Hematopoietic multipotent progenitor cell treated with erythropoietin and hydrocortisone succinate and interleukin-3 and kit ligand, for 15 days (in vitro differentiated cells): ENCODE data around the gene EPHA4.

Experiments
- DNase-seq: peaks from one replicate; pipeline ENCODE4 v3.0.0-alpha.2; 2015; ENCODE audit warnings: low spot score

The EPHA4 gene

DNA sequence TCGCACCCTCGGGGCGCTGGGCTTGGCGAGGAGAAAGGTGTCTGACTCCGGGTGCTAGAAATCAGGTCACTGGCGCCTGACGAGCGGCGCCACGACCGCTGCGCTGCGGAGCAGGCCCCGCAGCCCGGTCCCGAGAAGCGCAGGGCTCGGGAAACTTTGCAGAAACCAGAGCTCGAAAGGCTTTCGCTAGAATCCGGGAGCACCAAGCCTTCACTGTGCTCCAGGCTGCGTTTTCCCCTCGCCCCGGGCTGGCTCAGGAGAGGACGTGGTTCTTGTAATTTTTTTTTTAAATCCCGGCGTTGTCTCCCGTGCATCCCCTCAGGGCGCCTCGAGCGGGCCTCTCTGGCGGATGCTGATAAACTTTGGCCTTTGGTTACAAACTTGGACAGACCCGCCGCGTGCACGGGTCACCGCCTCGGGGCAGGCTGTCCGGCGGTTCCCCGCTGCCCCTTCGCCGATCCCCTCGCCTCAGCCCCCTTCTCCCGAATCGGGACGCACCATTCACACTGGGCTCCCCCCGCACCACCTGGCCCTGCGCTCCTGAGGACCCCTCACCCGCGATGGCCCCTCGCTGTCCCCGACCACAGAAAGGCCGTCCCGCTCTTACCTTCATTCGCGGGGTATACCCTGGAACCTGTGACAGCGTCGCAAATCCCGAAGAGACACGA lies 419 bp downstream of the EPHA4 start:
- no peak for DNase-seq

DNA sequence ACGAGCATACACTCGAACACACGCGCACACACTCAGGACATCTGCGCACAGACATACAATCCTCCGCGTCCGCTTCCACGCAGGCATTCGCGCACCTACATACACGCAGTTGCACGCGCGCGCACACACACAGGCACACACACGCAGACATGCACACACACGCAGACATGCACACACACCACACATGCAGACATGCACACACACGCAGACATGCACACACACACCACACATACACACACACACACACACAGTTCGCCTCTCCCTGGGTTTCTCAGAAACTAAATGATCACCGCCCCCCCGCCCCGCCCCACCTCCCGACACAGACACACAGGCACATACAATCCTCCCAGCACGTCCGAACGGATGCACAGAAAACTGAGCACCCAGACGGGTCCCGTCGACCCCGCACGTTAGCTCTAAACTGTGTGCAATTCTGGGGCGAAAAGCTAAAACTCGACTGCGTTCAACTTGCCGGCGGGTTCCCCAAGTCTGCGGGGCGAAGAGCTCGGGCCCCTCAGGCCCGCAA lies 1.0 kb downstream of the EPHA4 start:
- no peak for DNase-seq

DNA sequence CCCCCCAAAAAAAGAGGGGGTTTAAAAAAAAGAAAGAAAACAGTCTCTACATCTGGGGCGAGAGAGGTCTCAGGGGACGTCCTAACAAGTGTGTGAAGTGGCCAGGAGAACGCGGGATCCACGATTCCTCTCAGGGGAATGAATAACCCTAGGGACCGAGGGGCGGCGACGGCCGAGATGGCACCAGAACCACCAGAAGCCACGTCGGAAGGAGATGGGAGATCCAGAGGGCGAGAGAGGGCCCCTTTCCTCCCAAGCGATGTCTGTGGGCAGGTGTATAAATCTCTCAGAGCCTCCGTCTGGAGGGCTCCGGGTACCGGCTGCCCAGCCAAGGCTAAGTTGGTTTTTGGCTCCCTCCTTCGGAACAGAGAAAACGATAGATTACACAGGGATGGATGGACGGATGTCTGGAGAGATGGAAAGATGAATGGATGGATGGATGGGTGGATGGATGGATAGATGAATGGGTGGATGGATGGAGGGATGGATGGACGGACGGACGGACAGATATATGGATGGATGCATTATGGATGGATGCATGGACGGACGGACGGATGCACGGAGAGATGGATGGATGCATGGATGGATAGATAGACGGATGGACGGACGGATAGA lies 1.7 kb downstream of the EPHA4 start:
- no peak for DNase-seq

DNA sequence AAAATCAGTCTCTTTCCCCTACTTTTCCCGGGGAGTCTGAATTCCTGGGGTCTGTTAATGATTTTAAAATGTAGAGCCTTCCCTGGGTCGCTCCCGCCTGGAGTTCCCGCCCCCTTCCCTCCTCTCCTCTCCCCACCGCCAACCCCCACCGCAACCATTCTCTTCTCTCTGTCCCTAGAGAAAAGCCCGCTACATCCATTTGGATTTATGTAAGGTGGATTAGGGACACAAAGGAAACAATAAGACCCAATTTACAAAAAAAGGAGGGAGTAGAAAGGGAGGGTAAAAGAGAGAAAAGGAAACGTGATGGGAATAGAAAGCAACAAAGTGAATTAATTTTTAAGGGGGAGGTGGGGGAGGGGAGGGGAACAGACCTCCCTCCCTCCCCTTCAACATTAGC lies 2.2 kb downstream of the EPHA4 start:
- DNase-seq: no peak

DNA sequence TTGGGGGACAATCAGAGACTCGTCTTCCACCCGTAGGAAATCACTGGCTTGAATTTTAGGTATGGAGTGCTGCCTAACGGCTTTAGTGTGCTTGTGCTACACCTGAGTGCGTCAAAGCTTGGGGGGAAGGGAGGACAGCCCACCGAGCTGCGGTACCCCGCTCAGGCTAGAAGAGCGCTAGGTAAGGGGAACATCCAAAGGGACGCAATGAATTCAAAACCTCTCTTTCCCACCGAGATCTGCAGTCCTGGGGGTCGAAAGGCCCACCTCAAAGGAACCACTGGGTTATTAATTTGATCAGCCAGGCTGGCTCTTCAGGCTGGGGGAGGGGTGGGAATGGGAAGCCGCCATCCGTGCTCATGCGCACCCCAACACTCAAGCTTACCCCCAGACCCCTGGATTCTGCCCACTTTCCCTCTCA lies 2.7 kb downstream of the EPHA4 start:
- DNase-seq: no peak

DNA sequence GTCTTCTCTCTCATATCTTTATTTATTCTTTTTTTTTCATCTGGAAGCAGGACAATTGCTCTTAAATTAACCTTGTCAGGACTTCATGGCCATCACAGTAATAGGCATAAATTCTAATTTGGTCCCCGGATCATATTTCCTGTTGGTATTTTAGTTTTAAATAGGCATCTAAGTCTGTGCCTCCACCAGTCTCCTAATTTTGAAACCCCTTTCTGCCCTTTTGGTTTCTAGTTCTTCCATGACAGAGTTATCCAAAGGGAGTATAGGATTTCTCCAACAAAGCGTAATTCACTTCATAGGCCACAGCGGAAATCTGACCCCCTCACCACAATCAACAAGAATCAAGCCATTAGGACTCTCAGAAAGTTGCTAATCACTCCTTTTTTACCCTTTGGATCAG lies 3.8 kb downstream of the EPHA4 start:
- DNase-seq: no peak

DNA sequence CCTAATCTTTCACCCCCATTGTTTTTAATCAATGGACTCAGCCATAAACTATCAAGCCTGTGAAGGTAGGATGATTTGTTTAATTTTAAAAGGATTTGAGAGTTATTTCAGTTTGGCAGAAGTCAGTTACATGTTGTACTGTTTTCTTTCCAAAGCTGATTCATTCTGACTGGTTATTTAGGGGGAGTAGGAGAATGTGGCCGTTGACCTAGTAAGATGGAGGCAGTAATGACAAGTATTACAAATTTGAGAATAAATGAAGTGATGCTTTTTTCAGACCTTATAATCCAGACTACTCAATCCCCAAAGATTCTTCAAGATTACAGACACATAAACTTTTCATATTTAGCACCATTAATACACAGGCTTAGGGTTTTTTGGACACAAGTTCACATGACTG lies 4.3 kb downstream of the EPHA4 start:
- no peak for DNase-seq

DNA sequence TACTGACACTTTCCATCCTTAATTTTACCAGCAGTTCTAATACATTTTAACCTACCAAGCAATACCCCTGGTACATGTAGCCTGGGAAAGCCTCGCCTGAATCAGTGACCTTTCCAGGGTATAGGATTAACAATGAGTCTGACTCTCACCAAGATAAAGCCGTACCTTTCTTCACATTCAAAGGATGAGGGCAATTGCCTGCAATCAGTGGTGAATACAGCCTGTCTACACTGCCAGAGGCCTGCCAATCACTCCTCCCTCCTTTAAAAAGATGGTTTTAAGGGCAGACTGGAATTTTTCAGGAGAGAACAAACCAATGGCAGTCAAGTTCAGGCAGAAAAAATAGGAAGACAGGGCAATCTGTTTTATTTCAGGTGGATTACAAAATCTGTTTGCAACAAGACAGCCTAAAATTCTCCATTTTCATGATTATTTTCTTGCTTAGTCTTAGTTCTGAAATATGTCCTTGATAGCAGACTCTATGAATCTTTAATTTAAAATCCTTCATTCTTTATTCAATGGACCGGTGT lies 4.8 kb downstream of the EPHA4 start:
- no peak for DNase-seq

DNA sequence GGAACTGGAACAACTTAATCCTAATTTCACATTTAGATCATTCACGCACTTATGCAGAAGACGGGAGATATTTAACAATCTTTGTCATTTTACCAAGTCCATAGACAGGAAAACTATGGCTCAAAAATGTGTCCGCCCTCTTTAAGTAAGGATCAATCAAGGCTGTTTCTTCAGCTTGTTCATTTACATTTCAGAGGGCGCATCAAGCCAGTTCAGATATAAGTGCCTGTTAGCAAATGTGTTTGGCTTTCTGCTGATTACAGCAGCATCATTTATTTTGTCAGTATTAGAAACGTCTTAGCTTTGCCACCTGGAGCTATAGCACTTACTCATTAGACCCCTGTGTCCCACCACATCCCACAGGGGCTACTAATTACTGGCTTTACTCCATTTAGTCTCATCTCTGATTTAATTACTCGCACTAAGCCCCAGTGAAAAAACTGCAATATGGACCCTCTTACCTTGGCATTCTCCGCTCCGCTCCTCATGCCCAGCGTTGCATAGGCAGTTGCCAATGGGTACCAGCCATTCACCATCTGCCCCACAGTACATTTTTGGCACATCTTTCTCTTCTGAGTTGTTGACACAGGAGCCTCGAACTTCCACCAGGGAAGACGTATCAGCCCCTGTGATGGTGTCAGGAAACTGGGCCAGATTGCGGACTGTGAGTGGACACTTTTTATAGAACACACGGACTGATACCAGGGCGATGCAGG lies 8.7 kb downstream of the EPHA4 start:
- no peak for DNase-seq

DNA sequence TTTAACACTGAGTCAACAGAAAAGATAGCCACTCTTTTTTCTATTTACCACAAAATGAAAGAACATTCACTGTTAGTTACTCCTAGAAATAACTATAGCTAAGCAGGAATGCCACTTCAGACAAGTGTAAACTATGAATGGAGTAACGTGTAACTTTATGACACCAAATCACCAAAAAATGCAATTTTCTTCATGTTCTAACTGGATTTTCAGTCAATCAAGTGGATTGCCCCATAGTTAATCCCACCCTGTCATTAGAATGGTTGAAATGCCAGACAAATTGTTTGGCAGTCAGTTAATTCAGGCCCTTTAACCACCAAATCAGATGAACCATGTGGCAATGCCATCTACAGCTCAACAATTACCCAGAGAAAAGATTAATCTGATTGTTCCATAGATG lies 9.9 kb downstream of the EPHA4 start:
- no peak for DNase-seq

DNA sequence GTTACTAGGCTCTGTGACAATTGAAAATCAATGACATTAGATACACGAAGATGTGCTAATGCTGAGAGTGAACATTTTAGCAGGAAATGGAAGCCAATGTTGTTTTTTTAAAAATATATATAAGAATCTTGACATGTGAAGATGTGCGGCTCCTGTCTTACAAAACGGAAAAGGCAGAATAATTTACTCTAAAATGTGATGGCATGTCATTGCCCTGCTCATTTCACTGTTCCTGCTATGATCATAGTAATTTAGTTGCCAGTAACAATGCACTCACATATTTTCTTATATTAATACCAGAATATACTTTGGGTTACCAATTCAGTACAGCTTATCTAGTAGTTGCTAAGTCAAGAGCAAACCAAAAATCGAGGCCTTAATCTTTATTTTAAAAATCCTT lies 10.3 kb downstream of the EPHA4 start:
- no peak for DNase-seq

DNA sequence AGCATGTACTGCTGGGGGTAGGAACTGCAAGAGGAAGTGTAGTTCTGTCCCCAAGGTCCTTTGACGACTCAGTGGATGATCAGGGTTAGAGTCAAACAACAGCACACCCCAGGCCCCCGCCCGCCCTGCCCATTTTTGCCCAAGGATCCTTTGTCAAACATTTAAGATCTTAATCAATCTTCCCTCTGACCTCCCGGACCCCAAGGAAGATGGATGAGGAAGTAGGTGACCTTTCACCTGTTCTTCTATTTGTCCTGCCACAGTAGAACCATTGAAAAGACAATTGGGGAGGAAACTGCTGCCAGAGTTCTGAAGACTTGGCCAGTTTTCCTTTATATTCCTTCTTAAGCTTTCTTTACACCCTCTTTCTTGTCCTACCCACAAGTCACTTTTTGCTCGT lies 12.1 kb downstream of the EPHA4 start:
- DNase-seq: no peak

DNA sequence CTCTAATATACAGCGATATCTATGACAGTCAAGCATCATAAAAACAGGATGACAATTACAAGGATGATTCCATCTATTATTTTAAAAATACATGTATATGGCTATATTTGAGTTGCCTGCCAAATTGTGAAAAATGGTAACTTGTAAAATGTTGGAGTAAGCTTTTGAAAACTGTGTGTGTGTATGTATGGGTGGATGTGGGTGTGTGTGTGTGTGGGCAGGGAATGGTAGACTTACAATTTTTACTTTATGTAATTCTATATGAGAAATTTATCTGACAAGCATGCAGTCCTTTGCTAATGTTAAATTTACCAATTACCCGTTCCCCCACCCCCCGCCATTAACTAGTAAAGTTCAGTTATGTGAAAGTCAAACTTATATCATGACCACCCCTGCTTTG lies 14.0 kb downstream of the EPHA4 start:
- DNase-seq: no peak

DNA sequence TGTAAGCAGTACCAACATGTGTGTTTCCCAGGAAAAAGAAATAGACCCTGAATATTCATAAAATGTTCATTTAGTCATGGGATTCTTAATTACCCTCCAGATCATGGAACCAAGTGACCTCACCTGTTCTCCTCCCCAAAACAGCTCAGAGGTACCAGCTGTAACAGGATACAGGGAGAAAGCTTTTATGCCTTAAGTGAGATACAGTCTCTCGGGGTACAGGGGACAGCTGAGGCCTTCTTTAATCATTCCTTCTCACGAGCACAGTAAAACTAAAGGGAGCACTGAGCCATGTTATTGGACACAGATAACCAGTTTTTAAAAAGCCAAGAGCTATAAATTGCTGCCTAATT lies 16.6 kb downstream of the EPHA4 start:
- DNase-seq: no peak

DNA sequence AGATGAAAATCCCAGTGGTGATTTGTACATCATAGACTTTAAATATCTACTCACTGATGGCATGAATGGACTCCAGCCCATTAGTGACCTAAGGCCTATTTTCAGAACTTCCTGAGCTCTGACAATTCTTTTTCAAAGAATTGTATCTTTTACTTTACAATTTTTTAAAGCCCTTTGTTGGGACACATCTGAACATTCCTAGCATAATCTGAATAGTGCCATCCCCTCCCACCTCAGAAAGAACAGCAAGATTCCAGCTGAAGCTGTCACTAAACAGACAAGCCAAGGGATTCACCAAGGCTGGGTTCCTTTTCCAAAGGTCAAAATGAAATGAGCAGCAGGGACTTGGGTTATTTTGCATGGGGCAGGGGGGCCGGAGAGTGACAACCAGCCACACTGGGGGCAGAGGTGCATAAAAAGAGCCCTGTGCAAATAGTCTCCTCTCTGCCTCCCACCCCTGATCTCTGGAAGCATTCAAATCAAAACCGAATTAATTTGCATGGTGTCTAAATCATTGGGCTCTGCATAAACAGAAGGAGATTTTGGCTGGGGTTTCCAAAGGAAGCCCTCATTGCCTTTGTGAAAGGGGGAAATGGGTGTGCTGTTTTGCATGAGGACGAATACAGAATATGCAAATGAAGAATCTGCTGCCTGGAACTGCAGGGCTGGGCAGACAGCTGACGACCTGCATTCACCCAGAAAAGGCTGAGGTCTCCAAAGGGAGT lies 17.2 kb downstream of the EPHA4 start:
- DNase-seq: no peak

DNA sequence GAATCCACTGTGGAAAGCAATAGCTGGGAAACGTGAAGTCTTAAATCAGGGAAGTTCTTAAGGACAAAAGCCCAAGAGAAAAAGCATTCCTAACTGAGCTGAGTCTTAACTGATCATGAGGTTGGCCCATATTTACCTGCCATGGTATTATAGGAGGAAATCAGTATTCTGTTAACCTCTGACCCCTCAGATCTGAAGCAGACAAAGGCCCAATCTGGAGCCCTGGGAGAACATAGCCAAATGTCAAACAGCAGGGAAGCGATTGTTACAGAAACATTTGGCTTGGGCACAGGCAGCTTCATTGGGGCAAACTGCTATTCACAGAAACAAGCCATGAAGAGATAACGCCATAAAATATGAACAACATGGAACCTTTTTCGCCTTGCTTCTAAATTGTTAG lies 18.8 kb downstream of the EPHA4 start:
- no peak for DNase-seq

DNA sequence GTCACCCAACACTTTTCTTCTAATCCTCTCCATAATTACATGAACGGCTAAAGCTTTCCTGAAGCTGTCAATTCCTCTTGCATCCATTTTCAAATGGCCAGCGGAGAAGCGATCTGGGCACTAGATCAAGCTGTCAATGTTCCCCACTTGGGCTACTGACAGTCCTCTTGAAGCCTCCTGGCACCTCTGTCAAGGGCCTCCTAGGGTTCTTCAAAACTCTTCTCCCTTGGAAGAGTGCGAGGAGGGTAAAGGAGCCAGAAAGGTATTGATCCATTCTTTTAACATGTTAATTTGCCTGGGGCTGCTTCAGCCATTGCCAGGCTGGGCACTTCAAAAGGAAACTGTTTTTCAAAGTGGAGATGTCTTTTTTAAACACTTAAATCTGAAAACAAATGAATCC lies 19.8 kb downstream of the EPHA4 start:
- no peak for DNase-seq

DNA sequence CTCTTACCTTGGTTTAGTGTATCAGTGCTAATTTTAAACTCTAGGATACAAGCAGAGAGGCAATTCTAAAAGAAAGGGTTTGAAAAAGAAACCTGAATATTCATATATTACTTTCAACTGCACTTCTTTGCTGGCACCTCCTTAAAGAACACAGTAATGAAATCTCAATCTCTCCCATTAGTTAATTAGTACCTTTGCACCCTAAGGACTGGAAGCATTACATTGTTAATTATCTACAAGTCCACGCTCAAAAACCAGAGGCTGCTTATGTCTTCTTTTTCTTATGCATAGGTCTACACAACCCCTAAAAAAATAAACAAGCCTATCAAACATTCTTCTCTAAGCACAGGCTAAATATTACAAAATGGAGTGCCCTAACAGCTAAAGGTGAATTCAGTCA lies 20.2 kb downstream of the EPHA4 start:
- no peak for DNase-seq

DNA sequence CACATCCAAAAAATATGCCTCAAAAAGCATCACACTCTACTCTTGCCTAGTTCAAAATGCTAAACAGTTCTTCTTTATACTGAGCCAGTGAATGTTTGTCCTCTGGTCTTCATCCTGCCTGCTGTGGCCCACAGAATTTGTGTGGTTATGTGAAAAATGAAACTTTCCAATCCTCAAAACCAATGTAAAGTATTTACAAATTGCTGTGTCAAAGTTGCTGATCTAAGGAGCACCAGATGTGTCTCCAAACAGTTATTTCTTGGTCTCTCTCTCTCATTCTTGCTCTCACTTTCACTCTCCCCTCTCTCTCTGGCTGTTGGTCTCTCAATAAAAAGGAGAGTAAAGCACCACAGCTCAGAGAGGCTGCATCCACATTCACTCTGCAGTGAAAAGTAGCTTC lies 23.0 kb downstream of the EPHA4 start:
- no peak for DNase-seq

DNA sequence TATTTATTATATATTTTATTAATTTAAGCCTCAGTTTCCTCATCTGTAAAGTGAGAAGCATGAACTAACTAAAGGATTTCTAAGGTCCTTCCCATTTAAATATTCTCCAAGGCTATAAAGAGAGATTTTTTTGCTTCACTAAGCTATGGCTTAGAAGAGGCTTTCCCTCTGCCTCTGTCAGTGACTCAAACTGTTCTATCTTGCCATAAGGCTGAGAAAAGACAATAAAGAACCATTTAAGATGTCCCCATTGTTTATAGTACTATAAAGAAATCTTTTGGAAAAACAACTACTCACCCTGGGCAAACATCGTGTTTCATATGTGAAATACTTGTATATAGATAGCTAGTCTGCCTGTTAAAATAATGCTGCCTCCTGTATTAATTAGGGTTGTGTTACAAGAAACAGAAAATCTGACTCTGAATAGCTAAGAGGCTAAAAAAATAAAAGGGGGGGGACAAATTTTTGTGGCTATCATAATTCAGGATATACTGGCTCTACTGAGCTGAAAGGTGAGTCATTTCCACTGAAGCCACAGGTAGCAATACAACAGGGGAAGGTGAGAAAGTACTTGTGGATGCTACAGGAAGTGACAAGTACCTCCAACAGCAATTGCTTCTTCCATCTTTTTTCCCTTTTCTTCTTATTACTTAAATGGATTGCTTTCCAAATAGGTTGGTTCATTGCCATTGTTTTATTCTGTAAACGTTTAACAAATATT lies 25.4 kb downstream of the EPHA4 start:
- DNase-seq: no peak

DNA sequence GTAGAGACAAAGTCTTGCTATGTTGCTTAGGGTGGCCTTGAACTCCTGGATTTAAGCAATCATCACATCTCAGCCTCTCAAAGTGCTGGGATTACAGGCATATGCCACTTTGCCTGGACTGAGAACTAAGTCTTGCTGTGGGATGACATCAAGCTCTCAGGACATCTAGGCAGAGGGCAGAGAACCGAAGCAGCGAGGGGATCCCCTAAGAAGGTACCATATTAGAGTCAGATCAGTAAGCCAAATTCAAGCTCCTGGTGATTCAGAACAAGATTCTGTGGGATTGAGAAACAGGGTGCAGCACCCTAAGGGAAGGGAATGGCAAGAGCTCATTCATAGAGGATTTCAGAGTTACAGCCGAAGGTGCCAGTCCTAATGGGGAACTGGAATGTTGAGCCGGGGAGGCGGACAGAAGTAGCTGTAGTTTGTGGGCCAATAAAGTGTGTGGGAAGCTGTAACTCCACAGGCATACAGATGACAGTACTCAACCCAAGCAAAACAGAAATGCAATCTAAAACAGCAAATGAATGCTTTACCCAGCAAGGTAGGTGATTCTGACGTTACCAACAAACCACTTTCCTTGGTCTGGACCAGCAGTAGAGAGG lies 30.9 kb downstream of the EPHA4 start:
- no peak for DNase-seq

DNA sequence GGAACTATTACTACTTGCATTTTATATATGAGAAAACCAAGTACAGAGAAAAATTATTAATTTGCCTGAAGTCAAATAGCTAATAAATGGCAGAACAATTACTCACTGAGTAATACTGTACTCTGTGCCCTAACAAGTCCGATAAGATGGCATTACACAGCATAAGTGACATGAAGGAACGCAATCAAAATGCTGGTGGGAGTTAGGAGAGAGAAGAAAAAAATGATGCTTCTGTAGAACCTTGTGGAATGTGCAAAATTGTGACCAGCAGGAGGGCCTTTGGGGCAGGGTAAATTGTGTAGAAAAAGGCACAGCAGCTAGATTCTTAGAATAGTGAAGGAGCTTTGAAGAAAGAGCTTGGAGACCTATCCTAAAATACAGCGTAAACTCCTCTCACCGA lies 32.9 kb downstream of the EPHA4 start:
- no peak for DNase-seq
